GM23248 (cell line): Measurements from ENCODE around the gene FAM221B. TPM values are rescaled to one million over a fixed set of nuclear protein-coding genes. Genes with fewer than 3 reads are reported as not detected.

Experiments
- DNase-seq: peaks from one replicate; pipeline ENCODE4 v3.0.0-alpha.2; 2015
- H2AFZ ChIP-seq: fragments of 200-600 bp; sonication (generic); 2 replicates; pipeline ENCODE4 v1.6.1; 2016; ENCODE audit warnings: antibody characterized with exemption
- H3F3A ChIP-seq: fragments of 200-600 bp; sonication (generic); 2 replicates; pipeline ENCODE4 v1.6.1; 2016; ENCODE audit warnings: mild to moderate bottlenecking, antibody characterized with exemption, mixed run types; ENCODE audit not compliant: insufficient read depth
- H3K27ac ChIP-seq: fragments of 200-600 bp; sonication (generic); 2 replicates; pipeline ENCODE4 v1.5.1; 2016; ENCODE audit warnings: mild to moderate bottlenecking
- H3K27me3 ChIP-seq: fragments of 200-600 bp; sonication (generic); replicated peaks from 2 replicates; pipeline ENCODE4 v1.6.1; 2016; ENCODE audit warnings: mild to moderate bottlenecking; ENCODE audit not compliant: insufficient read depth
- H3K36me3 ChIP-seq: fragments of 200-600 bp; sonication (generic); 2 replicates; pipeline ENCODE4 v1.6.1; 2016; ENCODE audit warnings: low read depth, mild to moderate bottlenecking
- H3K4me1 ChIP-seq: fragments of 200-600 bp; sonication (generic); 2 replicates; pipeline ENCODE4 v1.6.1; 2016; ENCODE audit warnings: mild to moderate bottlenecking; ENCODE audit not compliant: insufficient read depth
- H3K4me2 ChIP-seq: fragments of 200-600 bp; sonication (generic); one replicate; pipeline ENCODE4 v1.6.1; 2016; ENCODE audit warnings: mild to moderate bottlenecking; ENCODE audit not compliant: unreplicated experiment
- H3K4me3 ChIP-seq: fragments of 200-600 bp; sonication (generic); 2 replicates; pipeline ENCODE4 v1.5.1; 2016; ENCODE audit warnings: mild to moderate bottlenecking
- H3K79me2 ChIP-seq: fragments of 200-600 bp; sonication (generic); 2 replicates; pipeline ENCODE4 v1.6.1; 2016; ENCODE audit warnings: mild to moderate bottlenecking; ENCODE audit not compliant: insufficient read depth
- H3K9ac ChIP-seq: fragments of 200-600 bp; sonication (generic); 2 replicates; pipeline ENCODE4 v1.6.1; 2016; ENCODE audit warnings: mild to moderate bottlenecking
- H3K9me2 ChIP-seq: fragments of 200-600 bp; sonication (generic); 2 replicates; pipeline ENCODE4 v1.6.1; 2016; ENCODE audit warnings: mixed run types, mild to moderate bottlenecking, moderate library complexity; ENCODE audit not compliant: insufficient read depth
- H3K9me3 ChIP-seq: fragments of 200-600 bp; sonication (generic); one replicate; pipeline ENCODE4 v1.6.1; 2017; ENCODE audit warnings: low read depth
- H4K20me1 ChIP-seq: fragments of 200-600 bp; sonication (generic); 2 replicates; pipeline ENCODE4 v1.6.0; 2016; ENCODE audit not compliant: insufficient read depth
- EZH2 ChIP-seq: fragments of 200-600 bp; sonication (generic); IDR thresholded peaks from 2 replicates; pipeline ENCODE4 v1.6.1; 2018; ENCODE audit warnings: antibody characterized with exemption, mild to moderate bottlenecking; ENCODE audit not compliant: insufficient read depth, poor library complexity, severe bottlenecking
- EZH2phosphoT487 ChIP-seq: fragments of 200-600 bp; sonication (generic); IDR thresholded peaks from 2 replicates; pipeline ENCODE4 v1.6.1; 2018; ENCODE audit warnings: antibody characterized with exemption, moderate library complexity, mild to moderate bottlenecking, low read depth; ENCODE audit not compliant: insufficient read depth
- WGBS, 2 experiments: methylation state at CpG; one replicate each; pipeline ENCODE4 v1.1.6; 2015 to 2017; ENCODE audit warnings: low lambda C conversion rate in 2 of 2, low coverage in 1 of 2; ENCODE audit errors: missing lambda C conversion rate in 2 of 2; 5-methylcytosine and 5-hydroxymethylcytosine counted together
- in situ Hi-C: fragments of 300-500 bp; cut with MboI; formaldehyde crosslinking; loops from 2 replicates; pipeline ENCODE4 v1.15.0; 2020
- polyA plus RNA-seq: library from polyadenylated mRNA; unstranded; fragments of >200 nt; fragmentation: Nextera tagmentation; extraction: Ambion mirVana; gene quantifications from 2 replicates; pipeline ENCODE4 v1.2.1, GENCODE V29; 2016
- total RNA-seq: library from RNA; depleted of rRNA; stranded (reverse); fragments of >200 nt; shearing (Covaris generic); gene quantifications from 2 replicates; pipeline ENCODE4 v1.2.3, GENCODE V29; 2014

FAM221B gene
- total and polyA plus RNA-seq, 2 experiments from 2014 or later = not detected

GRCh38 chr9:35852876-35853865, 24.6 kb upstream of the FAM221B start:
- Histone ChIP-seq H3K9me3 (no peaks in the 10 kb centered on the region), H4K20me1 (no peaks in the 10 kb centered on the region), H3K27ac (no peak overlapping the region), H3K4me2 (no peak overlapping the region), H3K9me2 (no peaks in the 10 kb centered on the region), H3K79me2 (no peaks in the 10 kb centered on the region), H2AFZ (no peak overlapping the region), H3K4me1 (peaks cover 6% of the 10 kb centered on the region; the same call in 1 of the 2 replicates), H3K27me3 (no peaks in the 10 kb centered on the region), H3K36me3 (no peaks in the 10 kb centered on the region; the same call in 1 of the 2 replicates), H3K4me3 (no peak overlapping the region), H3F3A (peaks cover 11% of the 10 kb centered on the region), H3K9ac (no peak overlapping the region)
- 81 to 82% methylated on average over 24 to 25 of the region's 25 CpGs for WGBS, 2 experiments
- no peak for DNase-seq
- TF ChIP-seq EZH2 = no peak
- no peak for TF ChIP-seq EZH2phosphoT487
- in situ Hi-C loops = no loop called here

DNA sequence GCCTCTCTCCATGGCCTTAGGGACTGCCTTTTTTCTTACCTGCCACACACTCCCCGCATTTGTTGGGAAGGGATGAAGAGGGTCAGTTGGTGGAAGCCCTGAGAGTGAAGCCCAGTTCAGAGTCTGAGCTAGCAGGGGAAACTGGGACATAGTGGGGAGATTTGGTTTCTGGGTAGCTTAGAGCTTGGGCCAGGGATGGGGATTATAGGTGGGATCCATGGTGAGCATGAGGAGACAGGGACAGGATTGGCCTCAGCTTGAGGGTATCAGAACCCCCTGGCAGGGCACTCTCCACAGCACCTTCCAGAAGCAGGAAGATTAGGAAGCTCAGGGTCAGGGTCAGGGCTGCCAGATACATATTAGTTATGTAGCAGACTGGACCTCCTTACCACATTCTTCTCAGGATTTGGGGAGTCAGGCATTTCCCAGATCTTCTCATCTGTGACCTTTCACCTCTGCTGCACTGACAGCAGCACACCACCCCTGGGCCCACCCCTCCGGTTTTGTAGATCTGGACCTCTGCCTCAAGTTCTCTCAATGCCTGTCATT, 23.8 kb upstream of the FAM221B start:
- Histone ChIP-seq H3K4me1 (peaks cover 13% of the 10 kb centered on the region), H3F3A (peaks cover 18% of the 10 kb centered on the region), H3K9me3 (no peaks in the 10 kb centered on the region), H3K4me2 (no peak overlapping the region), H4K20me1 (no peaks in the 10 kb centered on the region), H3K9me2 (no peaks in the 10 kb centered on the region), H3K9ac (no peak overlapping the region), H2AFZ (no peak overlapping the region), H3K79me2 (no peaks in the 10 kb centered on the region), H3K4me3 (no peak overlapping the region), H3K36me3 (no peaks in the 10 kb centered on the region; the same call in 1 of the 2 replicates), H3K27ac (no peak overlapping the region), H3K27me3 (no peaks in the 10 kb centered on the region)
- no peak for DNase-seq
- in situ Hi-C loops = no loop called here
- TF ChIP-seq EZH2 = no peak
- no peak for TF ChIP-seq EZH2phosphoT487
- WGBS, 2 experiments = 83 to 93% methylated on average over 2 of the region's 2 CpGs

DNA sequence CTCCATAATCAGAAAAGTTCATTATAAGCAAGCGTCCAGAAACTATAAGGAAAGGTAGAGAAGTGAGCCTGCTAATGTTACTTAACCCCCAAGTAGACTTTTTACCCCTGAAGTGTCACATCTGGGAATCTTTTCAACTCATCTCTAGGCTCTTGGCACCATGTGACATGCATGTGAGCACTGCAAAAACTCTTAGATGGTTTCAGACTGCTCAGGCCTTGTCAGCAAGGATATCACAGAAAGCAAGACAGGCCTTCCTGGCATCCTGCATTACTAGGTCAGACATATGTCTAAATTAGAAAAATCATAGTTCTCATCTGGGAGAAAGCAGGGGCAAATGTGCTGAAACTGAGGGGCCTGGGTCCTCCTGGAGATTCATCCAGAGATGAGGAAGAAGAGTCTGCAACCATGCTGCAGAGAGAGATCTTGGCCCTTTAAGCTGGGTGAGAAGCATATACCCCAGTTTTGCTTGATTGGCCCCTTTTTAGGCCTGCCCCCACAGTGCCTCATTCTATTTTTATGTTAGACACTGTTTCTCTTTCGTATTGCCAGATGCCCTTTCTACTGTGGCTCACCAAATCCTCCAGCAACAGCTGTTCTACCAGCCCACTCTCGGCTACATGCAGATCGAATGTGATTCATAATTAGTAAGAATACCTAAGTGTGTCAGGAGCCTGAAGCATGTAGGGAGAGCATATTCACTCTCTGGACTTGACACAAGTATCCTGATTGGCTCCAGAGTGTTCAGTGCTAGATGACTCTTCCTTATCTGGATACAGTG, 19.4 kb upstream of the FAM221B start:
- Histone ChIP-seq H3K27ac (peak overlapping the region; percentile 81), H3K4me1 (peaks cover 35% of the 10 kb centered on the region), H4K20me1 (no peaks in the 10 kb centered on the region), H3K4me3 (0 out of 2 replicates have a peak overlapping the region, but pooled peaks have one; percentile 12), H3F3A (peaks cover 47% of the 10 kb centered on the region), H3K36me3 (no peaks in the 10 kb centered on the region; the same call in 1 of the 2 replicates), H3K9me2 (no peaks in the 10 kb centered on the region), H3K9ac (peak overlapping the region; percentile 54), H3K27me3 (no peaks in the 10 kb centered on the region), H3K4me2 (peak overlapping the region; percentile 56), H3K9me3 (no peaks in the 10 kb centered on the region), H2AFZ (no peak overlapping the region), H3K79me2 (no peaks in the 10 kb centered on the region)
- WGBS, 2 experiments = 23 to 25% methylated on average over 4 of the region's 4 CpGs
- DNase-seq = peak; percentile 99
- in situ Hi-C loops = no loop called here
- TF ChIP-seq EZH2phosphoT487 (no peak), EZH2 (no peak)
